ENCODE measurements around the gene RPL21. TPM values are rescaled to one million over a fixed set of nuclear protein-coding genes. Genes with fewer than 3 reads are reported as not detected.

The RPL21 gene
- total RNA-seq, 6 experiments from 2014 or later, result 174 to 362 (median 317) TPM

- Histone ChIP-seq H3K36me3 (no peaks in the 10 kb centered on the region), H3K9me3 (no peaks in the 10 kb centered on the region), H3K4me1 (no peaks in the 10 kb centered on the region), H3K27me3 (no peaks in the 10 kb centered on the region), H3K4me3 (no peak overlapping the region), H3K27ac (no peak overlapping the region)
- intact Hi-C loops (cut with DNase I), result loop anchor here in 1 of 2 donors (10.0 kb wide), 1 partner anchor 73 kb away; no protein-coding TSS in a partner anchor
- peak in 3 of 4 donors; percentile 13 to 64 (median 53) for ATAC-seq
- no peak for DNase-seq
- 60% methylated on average over 1 of the region's 1 CpG for WGBS (ENCODE audit: insufficient coverage, low coverage, low lambda C conversion rate, missing lambda C conversion rate)
- peak in 1 of 4 donors; percentile 13 for TF ChIP-seq CTCF (IDR thresholded peaks at IDR 0.05)
- no peak for TF ChIP-seq POLR2A (IDR thresholded peaks at IDR 0.05)
These were observed 30.1 kb downstream of the RPL21 start for GRCh38 chr13:27281420-27281819.

DNA sequence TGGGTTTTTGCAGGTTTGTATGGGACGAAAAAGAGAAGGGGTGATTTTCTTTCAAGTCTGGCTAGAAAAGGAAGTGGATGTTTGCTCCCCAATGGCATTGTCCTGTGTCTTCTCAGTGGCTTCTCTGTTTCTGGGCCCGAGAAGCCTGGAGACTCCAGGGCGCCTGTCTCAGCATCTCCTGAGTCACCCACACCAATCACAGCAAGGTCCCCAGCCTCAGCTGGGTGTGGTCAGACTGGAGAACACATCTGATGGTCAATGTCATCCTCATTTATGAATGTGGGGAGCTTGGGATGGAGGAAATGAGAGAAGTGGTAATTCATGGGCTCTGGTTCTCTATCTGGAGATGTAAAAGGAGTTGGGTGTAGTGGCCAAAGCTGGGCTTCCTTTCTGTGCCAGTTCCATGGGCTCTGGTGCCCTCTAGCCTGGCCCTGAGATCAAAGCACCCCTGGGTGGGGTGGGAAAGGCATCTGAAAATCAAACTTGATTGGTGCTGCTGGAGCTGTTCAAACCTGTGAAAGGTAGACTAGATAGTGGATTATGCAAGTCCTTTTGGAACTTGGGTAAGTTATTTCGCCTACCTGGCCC lies 32.6 kb downstream of the RPL21 start:
- Histone ChIP-seq H3K27me3 (no peaks in the 10 kb centered on the region), H3K4me1 (no peaks in the 10 kb centered on the region), H3K9me3 (no peaks in the 10 kb centered on the region), H3K4me3 (no peak overlapping the region), H3K36me3 (no peaks in the 10 kb centered on the region), H3K27ac (no peak overlapping the region)
- DNase-seq (peak in 1 of 3 donors; percentile 34), ATAC-seq (peak; percentile 78 to 92 (median 84))
- TF ChIP-seq POLR2A (IDR thresholded peaks at IDR 0.05) (no peak), CTCF (IDR thresholded peaks at IDR 0.05) (peak; percentile 20 to 52 (median 34))
- intact Hi-C loops (cut with DNase I), result loop anchor here in 1 of 2 donors (10.0 kb wide), 1 partner anchor 71 kb away; no protein-coding TSS in a partner anchor
- 71% methylated on average over 4 of the region's 4 CpGs for WGBS (ENCODE audit: insufficient coverage, low coverage, low lambda C conversion rate, missing lambda C conversion rate)

- no peak for TF ChIP-seq CTCF (IDR thresholded peaks at IDR 0.05)
- TF ChIP-seq POLR2A (IDR thresholded peaks at IDR 0.05), result no peak
- H3K36me3 ChIP-seq, result no peaks in the 10 kb centered on the region
- no peaks in the 10 kb centered on the region for H3K4me1 ChIP-seq
- no peaks in the 10 kb centered on the region for H3K27me3 ChIP-seq
- 47% methylated on average over 4 of the region's 4 CpGs for WGBS (ENCODE audit: insufficient coverage, low coverage, low lambda C conversion rate, missing lambda C conversion rate)
- no peaks in the 10 kb centered on the region for H3K9me3 ChIP-seq
- intact Hi-C loops (cut with DNase I), result loop anchor here in 1 of 2 donors (10.0 kb wide), 1 partner anchor 66 kb away; no protein-coding TSS in a partner anchor
- DNase-seq (no peak), ATAC-seq (peak; percentile 57 to 73 (median 64))
- no peak overlapping the region for H3K4me3 ChIP-seq
- no peak overlapping the region for H3K27ac ChIP-seq
These were observed 37.0 kb downstream of the RPL21 start for GRCh38 chr13:27288392-27288791.

GRCh38 chr13:27289011-27289665 lies 37.8 kb downstream of the RPL21 start:
- ATAC-seq (no peak), DNase-seq (no peak)
- intact Hi-C loops (cut with DNase I), result loop anchor here in 1 of 2 donors (10.0 kb wide), 1 partner anchor 66 kb away; no protein-coding TSS in a partner anchor
- Histone ChIP-seq H3K27ac (no peak overlapping the region), H3K27me3 (no peaks in the 10 kb centered on the region), H3K36me3 (no peaks in the 10 kb centered on the region), H3K4me3 (no peak overlapping the region), H3K9me3 (no peaks in the 10 kb centered on the region), H3K4me1 (no peaks in the 10 kb centered on the region)
- TF ChIP-seq CTCF (IDR thresholded peaks at IDR 0.05) (no peak), POLR2A (IDR thresholded peaks at IDR 0.05) (no peak)
- 48% methylated on average over 2 of the region's 2 CpGs for WGBS (ENCODE audit: insufficient coverage, low coverage, low lambda C conversion rate, missing lambda C conversion rate)

All from right lobe of liver (tissue), 6 donors.